H1 (cell line): Measurements from ENCODE around the gene CDT1. TPM values are rescaled to one million over a fixed set of nuclear protein-coding genes. Genes with fewer than 3 reads are reported as not detected.

Source experiments
- CTCF ChIA-PET: fragments of 300-600 bp; sonication (Branson Sonifier 250); formaldehyde crosslinking; loops from one replicate; lab custom pipeline; 2021; ENCODE audit not compliant: partially characterized antibody; lab: Charles Lee
- POLR2A ChIA-PET: fragments of 300-600 bp; sonication (Branson Sonifier 250); formaldehyde crosslinking; loops from one replicate; lab custom pipeline; 2021; ENCODE audit warnings: inconsistent platforms; ENCODE audit not compliant: partially characterized antibody; lab: Charles Lee
- DNase-seq, 2 experiments: peaks; one replicate each; pipeline versions ENCODE4 v3.0.0 to v3.0.0-alpha.2; 2010 to 2022; ENCODE audit warnings: low spot score in 2 of 2, low read depth in 1 of 2, mixed read lengths in 1 of 2
- FAIRE-seq: peaks from 2 replicates; lab custom pipeline; 2011; peaks lifted over from hg19 to GRCh38; lab: Jason Lieb, UNC
- H2AFZ ChIP-seq: 2 replicates; pipeline ENCODE4 v1.8.1; 2012; ENCODE audit warnings: low read length, inconsistent platforms
- H2AK5ac ChIP-seq: 2 replicates; pipeline ENCODE4 v1.6.1; 2013; ENCODE audit warnings: low read depth, low read length
- H2BK120ac ChIP-seq: replicated peaks from 2 replicates; pipeline ENCODE3; 2013; ENCODE audit warnings: low read depth, low read length, inconsistent platforms
- H2BK12ac ChIP-seq: 2 replicates; pipeline ENCODE4 v1.6.1; 2013; ENCODE audit warnings: low read depth, low read length
- H2BK15ac ChIP-seq: 2 replicates; pipeline ENCODE4 v1.6.1; 2013; ENCODE audit warnings: low read length
- H2BK20ac ChIP-seq: 2 replicates; pipeline ENCODE4 v1.6.1; 2013; ENCODE audit warnings: low read length
- H2BK5ac ChIP-seq: 2 replicates; pipeline ENCODE4 v1.6.1; 2013; ENCODE audit warnings: low read depth, low read length
- H3K14ac ChIP-seq: 2 replicates; pipeline ENCODE4 v1.6.1; 2013; ENCODE audit warnings: inconsistent platforms; ENCODE audit not compliant: insufficient read length
- H3K18ac ChIP-seq: 2 replicates; pipeline ENCODE4 v1.6.1; 2013; ENCODE audit warnings: low read length; ENCODE audit errors: extremely low read depth
- H3K23ac ChIP-seq: 2 replicates; pipeline ENCODE4 v1.6.1; 2013; ENCODE audit warnings: inconsistent platforms; ENCODE audit not compliant: insufficient read length
- H3K23me2 ChIP-seq: 2 replicates; pipeline ENCODE4 v1.6.1; 2013; ENCODE audit warnings: low read depth, low read length
- H3K27ac ChIP-seq: 2 replicates; pipeline ENCODE4 v1.6.1; 2011; ENCODE audit warnings: low read depth, low read length, inconsistent platforms
- H3K27me3 ChIP-seq, 4 experiments: replicated peaks in 1 of 4; 1 replicate in 1 of 4; 2 replicates in 3 of 4; pipeline versions ENCODE4 v1.6.1 to v1.8.1; 2011 to 2013; ENCODE audit warnings: low read length in 3 of 4, mild to moderate bottlenecking in 3 of 4, inconsistent platforms in 2 of 4, mixed read lengths in 2 of 4, moderate library complexity in 1 of 4; ENCODE audit not compliant: control insufficient read depth in 3 of 4, insufficient read depth in 3 of 4; ENCODE audit errors: extremely low read depth in 1 of 4
- H3K36me3 ChIP-seq, 4 experiments: 2 replicates each; pipeline versions ENCODE4 v1.6.1 to v1.8.1; 2011 to 2013; ENCODE audit warnings: mild to moderate bottlenecking in 4 of 4, low read length in 3 of 4, moderate library complexity in 2 of 4, control low read depth in 1 of 4, inconsistent platforms in 1 of 4; ENCODE audit not compliant: insufficient read depth in 4 of 4, control insufficient read depth in 2 of 4
- H3K4ac ChIP-seq: replicated peaks from 2 replicates; pipeline ENCODE3; 2013; ENCODE audit warnings: low read length, low read depth, mixed read lengths, inconsistent platforms; ENCODE audit not compliant: insufficient read length
- H3K4me1 ChIP-seq, 4 experiments: replicated peaks in 1 of 4; 1 replicate in 1 of 4; 2 replicates in 3 of 4; pipeline versions ENCODE4 v1.6.1 to v1.8.1; 2011 to 2013; ENCODE audit warnings: low read length in 3 of 4, inconsistent platforms in 2 of 4, mixed read lengths in 1 of 4; ENCODE audit not compliant: insufficient read depth in 4 of 4, control insufficient read depth in 3 of 4
- H3K4me2 ChIP-seq, 2 experiments: 2 replicates each; pipeline versions ENCODE4 v1.6.1 to v1.8.1; 2011 to 2013; ENCODE audit warnings: low read depth in 2 of 2, low read length in 2 of 2, control low read depth in 1 of 2, inconsistent platforms in 1 of 2, mild to moderate bottlenecking in 1 of 2; ENCODE audit not compliant: insufficient read depth in 1 of 2
- H3K4me3 ChIP-seq, 4 experiments: fragments of 200-600, 300-600 bp in 1 of 4; sonication (generic), shearing (Covaris generic), sonication (Bioruptor Twin) in 1 of 4; 2 replicates each; pipeline versions ENCODE4 v1.5.1 to v1.8.1; 2011 to 2016; ENCODE audit warnings: low read length in 4 of 4, low read depth in 3 of 4, control low read depth in 2 of 4, inconsistent platforms in 2 of 4, mild to moderate bottlenecking in 2 of 4, mixed read lengths in 1 of 4, moderate library complexity in 1 of 4; ENCODE audit not compliant: insufficient read depth in 2 of 4; ENCODE audit errors: extremely low read depth in 1 of 4
- H3K56ac ChIP-seq: replicated peaks from 2 replicates; pipeline ENCODE3; 2013; ENCODE audit warnings: low read depth, mild to moderate bottlenecking, mixed read lengths, low read length, inconsistent platforms; ENCODE audit not compliant: insufficient read length
- H3K79me1 ChIP-seq: 2 replicates; pipeline ENCODE4 v1.6.1; 2013; ENCODE audit warnings: low read depth, low read length, control low read depth
- H3K79me2 ChIP-seq, 2 experiments: 2 replicates each; pipeline versions ENCODE4 v1.6.1 to v1.8.1; 2012 to 2013; ENCODE audit warnings: low read length in 2 of 2, mild to moderate bottlenecking in 2 of 2, inconsistent platforms in 1 of 2; ENCODE audit not compliant: insufficient read depth in 2 of 2, control insufficient read depth in 1 of 2
- H3K9ac ChIP-seq, 4 experiments: replicated peaks in 1 of 4; 1 replicate in 1 of 4; 2 replicates in 3 of 4; pipeline versions ENCODE4 v1.6.1 to v1.8.1; 2011 to 2013; ENCODE audit warnings: low read depth in 3 of 4, low read length in 3 of 4, control low read depth in 2 of 4, mild to moderate bottlenecking in 2 of 4, moderate library complexity in 2 of 4, inconsistent platforms in 1 of 4; ENCODE audit errors: extremely low read depth in 1 of 4
- H3K9me3 ChIP-seq, 2 experiments: 2 replicates each; pipeline versions ENCODE4 v1.6.1 to v1.8.1; 2012 to 2013; ENCODE audit warnings: mild to moderate bottlenecking in 2 of 2, moderate library complexity in 2 of 2, control low read depth in 1 of 2, inconsistent platforms in 1 of 2, low read depth in 1 of 2, low read length in 1 of 2, mixed read lengths in 1 of 2; ENCODE audit not compliant: insufficient read depth in 2 of 2
- H4K20me1 ChIP-seq, 2 experiments: replicated peaks in 1 of 2; 2 replicates each; pipeline versions ENCODE3 to v1.8.1; 2011 to 2013; ENCODE audit warnings: inconsistent platforms in 2 of 2, low read length in 2 of 2, mild to moderate bottlenecking in 1 of 2; ENCODE audit not compliant: insufficient read depth in 2 of 2, control insufficient read depth in 1 of 2
- H4K5ac ChIP-seq: 2 replicates; pipeline ENCODE4 v1.6.1; 2013; ENCODE audit warnings: low read length, low read depth, mixed read lengths, inconsistent platforms; ENCODE audit not compliant: insufficient read length
- H4K8ac ChIP-seq: 2 replicates; pipeline ENCODE4 v1.8.0; 2013; ENCODE audit warnings: mild to moderate bottlenecking, moderate library complexity, low read length, inconsistent platforms; ENCODE audit not compliant: insufficient read depth; ENCODE audit errors: extremely low read depth
- H4K91ac ChIP-seq: replicated peaks from 2 replicates; pipeline ENCODE3; 2013; ENCODE audit warnings: low read length, mixed read lengths, inconsistent platforms; ENCODE audit not compliant: insufficient read length
- BCL11A ChIP-seq, 2 experiments: IDR thresholded peaks; one replicate each; pipeline ENCODE4 v1.6.1; 2011; ENCODE audit warnings: low read depth in 2 of 2, low read length in 2 of 2, mild to moderate bottlenecking in 2 of 2
- HDAC2 ChIP-seq, 2 experiments: fragments of 300-600 bp in 1 of 2; sonication (generic) in 1 of 2; IDR thresholded peaks; 2 replicates each; pipeline ENCODE4 v1.6.1; 2011 to 2012; ENCODE audit warnings: low read depth in 2 of 2, low read length in 2 of 2, mild to moderate bottlenecking in 2 of 2, moderate library complexity in 2 of 2, borderline replicate concordance in 1 of 2, inconsistent platforms in 1 of 2
- NANOG ChIP-seq: IDR thresholded peaks from 2 replicates; pipeline ENCODE4 v1.6.1; 2011; ENCODE audit warnings: low read length, low read depth, mild to moderate bottlenecking, inconsistent platforms; ENCODE audit not compliant: insufficient read depth, poor library complexity, severe bottlenecking
- PHF8 ChIP-seq: fragments of 200-600 bp; sonication (generic); conservative IDR thresholded peaks from 2 replicates; pipeline ENCODE4 v1.7.1; 2012; ENCODE audit warnings: low read depth, mild to moderate bottlenecking, inconsistent platforms, low read length, moderate library complexity
- POLR2AphosphoS5 ChIP-seq: IDR thresholded peaks from 2 replicates; pipeline ENCODE4 v1.6.1; 2011; ENCODE audit warnings: low read depth, low read length
- RFX5 ChIP-seq: IDR thresholded peaks from 2 replicates; pipeline ENCODE4 v1.6.1; 2011; ENCODE audit warnings: low read depth, low read length, improper control_type of control experiment, borderline replicate concordance
- TAF7 ChIP-seq: optimal IDR thresholded peaks from 2 replicates; pipeline ENCODE3; 2011; ENCODE audit warnings: low read depth, mild to moderate bottlenecking, inconsistent platforms, low read length, moderate library complexity, borderline replicate concordance
- WGBS, 2 experiments: shearing (Covaris generic) in 1 of 2; methylation state at CpG; one replicate each; pipeline versions ENCODE4 v1.1.6 to v1.1.7; 2013 to 2015; ENCODE audit warnings: low lambda C conversion rate in 2 of 2, mixed read lengths in 2 of 2, inconsistent platforms in 1 of 2, low coverage in 1 of 2, missing lambda C conversion rate in 1 of 2; ENCODE audit not compliant: insufficient replicate concordance in 2 of 2, insufficient coverage in 1 of 2, insufficient read length in 1 of 2; ENCODE audit errors: extremely low coverage in 1 of 2, missing lambda C conversion rate in 1 of 2; 5-methylcytosine and 5-hydroxymethylcytosine counted together
- polyA plus RNA-seq, 7 experiments: library from polyadenylated mRNA; depleted of rRNA in 3 of 7; stranded (reverse) in 5 of 7; unstranded in 2 of 7; fragments of >200 nt in 5 of 7; fragments of 200-250 nt in 2 of 7; gene quantifications; 1 replicate in 5 of 7; 2 replicates in 1 of 7; 4 replicates in 1 of 7; pipeline versions ENCODE4 v1.2.1 to v1.2.3, GENCODE V29; 2011 to 2013; ENCODE audit warnings: missing spikeins in 2 of 7, mixed read lengths in 2 of 7
- total RNA-seq: library from RNA; stranded (reverse); fragmentation: NEBNext Ultra II Directional; extraction: Animal tissue kit (Norgen Biotek cat#: 25700); gene quantifications from 2 replicates; pipeline ENCODE4 v1.2.1, GENCODE V29; 2021
- TF ChIP-seq, protein P1 (sequence below): IDR thresholded peaks from 2 replicates; pipeline ENCODE4 v1.6.1; 2012; ENCODE audit warnings: low read length, inconsistent platforms

CDT1 gene
- total and polyA plus RNA-seq, 2 of the 8 experiments (the other 6 are each of a cell fraction or from before 2014, with no cell fraction given) = 76.7 to 95.4 TPM

- 88% methylated on average over 13 of the region's 16 CpGs; no CpG with 5 or more reads in 1 of the 2 experiments for WGBS, 2 experiments
- H3K79me1 ChIP-seq = no peaks in the 10 kb centered on the region
- ChIA-PET CTCF (interaction anchor here (0.6 to 2.2 kb wide), 10 partner anchors 11 to 348 kb away, joined by 3 to 6 read pairs (median 3); no protein-coding TSS in a partner anchor), POLR2A (interaction anchor here (0.9 to 9.0 kb wide), 3 partner anchors 7 to 14 kb away, joined by 3 to 77 read pairs (median 4); partner anchors contain the start of gene APRT)
- H4K8ac ChIP-seq = peak overlapping the region; percentile 68; the same call in 1 of the 2 replicates
- H3K4me3 ChIP-seq = no peak overlapping the region
- H3K4me1 ChIP-seq = no peaks in the 10 kb centered on the region
- peaks cover 0 to 3% of the 10 kb centered on the region in 2 experiments for H4K20me1 ChIP-seq
- no peaks in the 10 kb centered on the region for H3K27me3 ChIP-seq
- no peak overlapping the region for H2BK20ac ChIP-seq
- no peak overlapping the region for H3K18ac ChIP-seq
- no peak overlapping the region for H3K27ac ChIP-seq
- no peak for TF ChIP-seq NANOG
- TF ChIP-seq HDAC2 (IDR thresholded peaks at IDR 0.05; ENCODE audit: borderline replicate concordance in 1 of 2, low read depth in 2 of 2, low read length in 2 of 2) = no peak
- TF ChIP-seq, protein P1, sequence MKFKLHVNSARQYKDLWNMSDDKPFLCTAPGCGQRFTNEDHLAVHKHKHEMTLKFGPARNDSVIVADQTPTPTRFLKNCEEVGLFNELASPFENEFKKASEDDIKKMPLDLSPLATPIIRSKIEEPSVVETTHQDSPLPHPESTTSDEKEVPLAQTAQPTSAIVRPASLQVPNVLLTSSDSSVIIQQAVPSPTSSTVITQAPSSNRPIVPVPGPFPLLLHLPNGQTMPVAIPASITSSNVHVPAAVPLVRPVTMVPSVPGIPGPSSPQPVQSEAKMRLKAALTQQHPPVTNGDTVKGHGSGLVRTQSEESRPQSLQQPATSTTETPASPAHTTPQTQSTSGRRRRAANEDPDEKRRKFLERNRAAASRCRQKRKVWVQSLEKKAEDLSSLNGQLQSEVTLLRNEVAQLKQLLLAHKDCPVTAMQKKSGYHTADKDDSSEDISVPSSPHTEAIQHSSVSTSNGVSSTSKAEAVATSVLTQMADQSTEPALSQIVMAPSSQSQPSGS = no peak
- TF ChIP-seq TAF7 = no peak
- no peak for TF ChIP-seq PHF8
- TF ChIP-seq BCL11A (IDR thresholded peaks at IDR 0.05; ENCODE audit: low read depth in 2 of 2, low read length in 2 of 2) = no peak
- TF ChIP-seq POLR2AphosphoS5 = no peak
- no peak for TF ChIP-seq RFX5
- TF ChIP-seq, all 59 proteins: peak for 0
- Histone ChIP-seq H3K4ac (no peak overlapping the region), H4K91ac (no peak overlapping the region), H3K23me2 (no peaks in the 10 kb centered on the region), H3K36me3 (no peaks in the 10 kb centered on the region), H2BK120ac (no peak overlapping the region), H2AK5ac (no peak overlapping the region), H3K9ac (no peak overlapping the region), H4K5ac (no peak overlapping the region), H2BK5ac (no peak overlapping the region), H3K4me2 (no peak overlapping the region), H3K14ac (no peak overlapping the region), H3K23ac (no peak overlapping the region), H2BK15ac (no peak overlapping the region), H3K79me2 (no peaks in the 10 kb centered on the region), H3K9me3 (no peaks in the 10 kb centered on the region), H3K56ac (no peak overlapping the region), H2BK12ac (no peak overlapping the region), H2AFZ (no peak overlapping the region)
- no peak for DNase-seq
- FAIRE-seq = no peak
These were observed 15.5 kb downstream of the CDT1 start for GRCh38 chr16:88819126-88819525.
